Measurements from ENCODE around the gene LMX1A.

The LMX1A gene

GRCh38 chr1:165355977-165356811 is at the start of gene LMX1A:
Gene LMX1A, minus strand, starts transcription at chr1:165356715. Its CDS starts 1,156 bp downstream, at chr1:165355559.
- DNase-seq (ENCODE audit: low spot score), result no peak

- DNase-seq (ENCODE audit: low spot score), result no peak
Measured at GRCh38 chr1:165403835-165404482, 47.4 kb upstream of the LMX1A start.

GRCh38 chr1:165402517-165403111 is 46.1 kb upstream of the LMX1A start:
- DNase-seq (ENCODE audit: low spot score), result no peak

- DNase-seq (ENCODE audit: low spot score), result no peak
Measured at GRCh38 chr1:165397944-165398343, 41.4 kb upstream of the LMX1A start.

GRCh38 chr1:165395901-165396300 is 39.4 kb upstream of the LMX1A start:
- no peak for DNase-seq (ENCODE audit: low spot score)

- DNase-seq (ENCODE audit: low spot score), result no peak
Measured at GRCh38 chr1:165395478-165395877, 39.0 kb upstream of the LMX1A start.

- peak; percentile 56 for DNase-seq (ENCODE audit: low spot score)
Measured at GRCh38 chr1:165392634-165393571, 36.4 kb upstream of the LMX1A start.

- DNase-seq (ENCODE audit: low spot score), result no peak
Measured at GRCh38 chr1:165389609-165390008, 33.1 kb upstream of the LMX1A start.

GRCh38 chr1:165387961-165388360 is 31.4 kb upstream of the LMX1A start:
- DNase-seq (ENCODE audit: low spot score), result no peak

- no peak for DNase-seq (ENCODE audit: low spot score)
Measured at GRCh38 chr1:165387505-165387904, 31.0 kb upstream of the LMX1A start.

- DNase-seq (ENCODE audit: low spot score), result no peak
Measured at GRCh38 chr1:165383599-165384405, 27.3 kb upstream of the LMX1A start.

- DNase-seq (ENCODE audit: low spot score), result no peak
Measured at GRCh38 chr1:165383067-165383466, 26.6 kb upstream of the LMX1A start.

GRCh38 chr1:165381745-165382505 is 25.4 kb upstream of the LMX1A start:
- no peak for DNase-seq (ENCODE audit: low spot score)

GRCh38 chr1:165376811-165377311 is 20.3 kb upstream of the LMX1A start:
- no peak for DNase-seq (ENCODE audit: low spot score)

- DNase-seq (ENCODE audit: low spot score), result peak; percentile 70
Measured at GRCh38 chr1:165376041-165376810, 19.7 kb upstream of the LMX1A start.

GRCh38 chr1:165375623-165376022 is 19.1 kb upstream of the LMX1A start:
- no peak for DNase-seq (ENCODE audit: low spot score)

GRCh38 chr1:165371588-165372225 is 15.2 kb upstream of the LMX1A start:
- DNase-seq (ENCODE audit: low spot score), result no peak

GRCh38 chr1:165369255-165369848 is 12.8 kb upstream of the LMX1A start:
- DNase-seq (ENCODE audit: low spot score), result peak; percentile 27
